CD4-positive, alpha-beta T cell treated with Interleukin-15 for 1 hour (primary cell): ENCODE data around the gene PKNOX2.

Source experiments
- DNase-seq: peaks from one replicate; pipeline ENCODE4 v3.0.0-alpha.2; 2020

PKNOX2 gene

DNA sequence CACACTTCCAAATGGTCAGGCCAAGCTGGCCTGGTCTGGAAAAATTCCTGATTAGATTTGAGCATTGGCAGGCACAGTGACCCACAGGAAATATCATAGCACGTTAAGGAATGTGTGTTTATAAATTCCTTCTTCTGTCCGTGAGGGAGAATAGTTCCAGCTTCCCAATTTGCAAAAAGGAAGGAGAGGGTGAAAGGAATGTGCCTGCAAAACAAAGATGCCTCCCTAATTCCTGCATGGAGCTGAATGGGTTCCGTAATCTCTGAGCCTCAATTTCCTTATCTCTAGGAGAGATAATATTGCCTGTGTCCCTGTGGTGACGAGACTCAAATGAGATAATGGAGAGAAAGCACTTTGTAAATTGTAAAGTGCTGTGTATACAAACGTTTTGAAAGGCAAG is 226.4 kb downstream of the PKNOX2 start:
- DNase-seq = no peak

DNA sequence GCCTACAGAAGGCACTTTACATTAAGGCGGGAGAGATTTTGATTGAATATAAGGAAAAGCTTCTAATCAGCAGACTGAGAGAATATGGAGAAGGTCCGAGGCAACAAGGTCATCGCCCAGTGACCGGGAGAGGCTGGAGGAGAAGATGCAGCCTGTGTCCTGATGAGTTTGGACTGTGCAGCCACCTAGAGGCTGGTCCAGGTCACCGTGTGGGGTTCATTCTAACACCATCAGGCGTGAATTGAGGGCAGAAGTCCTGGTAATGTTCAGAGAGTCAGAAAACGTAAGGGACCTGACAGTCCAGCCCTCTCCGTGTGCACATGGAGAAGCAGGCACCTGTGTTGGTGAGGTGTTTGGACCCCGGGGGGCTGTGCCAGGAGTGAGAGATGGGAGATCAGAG is 228.8 kb downstream of the PKNOX2 start:
- DNase-seq = no peak

DNA sequence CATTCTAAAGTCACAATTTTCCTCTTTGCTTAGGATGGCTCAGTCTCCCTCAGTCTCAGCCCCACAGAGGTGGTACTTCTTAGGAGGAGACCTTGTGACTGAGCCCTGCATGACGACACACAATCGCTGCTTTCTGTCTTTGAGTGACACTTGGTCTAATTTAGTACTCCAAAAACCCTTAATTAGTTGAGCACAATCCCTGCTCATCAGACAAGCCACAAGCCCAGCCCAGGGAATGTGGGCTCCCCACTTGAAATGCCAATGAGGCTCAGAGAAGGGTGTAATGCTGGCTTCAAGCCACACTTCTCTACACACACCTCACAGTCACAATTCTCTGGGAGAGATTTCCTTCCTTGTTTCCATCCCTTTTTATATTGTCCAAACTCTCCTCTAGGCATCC is 229.7 kb downstream of the PKNOX2 start:
- DNase-seq = no peak

DNA sequence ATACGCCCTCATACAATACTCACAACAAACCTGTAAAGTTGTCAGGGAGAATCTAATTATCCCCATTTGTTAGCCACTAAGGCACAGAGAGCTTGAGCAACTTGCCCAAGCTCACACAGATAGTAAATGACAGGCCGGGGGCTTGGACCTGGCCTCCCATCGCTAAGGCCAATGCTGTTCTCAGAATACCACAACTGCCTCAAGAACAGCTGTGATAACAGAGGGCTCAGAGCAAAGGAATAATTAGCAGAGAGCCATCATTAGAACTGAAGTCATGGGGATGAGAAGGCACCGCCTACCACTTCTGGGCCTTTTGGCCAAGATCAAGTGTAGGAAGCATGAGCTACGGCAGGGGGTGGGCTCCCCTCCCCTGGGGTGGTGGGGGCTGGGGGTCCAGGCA is 232.9 kb downstream of the PKNOX2 start:
- no peak for DNase-seq

GRCh38 chr11:125398475-125398874 is 233.9 kb downstream of the PKNOX2 start:
- no peak for DNase-seq

GRCh38 chr11:125398994-125399640 is 234.6 kb downstream of the PKNOX2 start:
- no peak for DNase-seq

DNA sequence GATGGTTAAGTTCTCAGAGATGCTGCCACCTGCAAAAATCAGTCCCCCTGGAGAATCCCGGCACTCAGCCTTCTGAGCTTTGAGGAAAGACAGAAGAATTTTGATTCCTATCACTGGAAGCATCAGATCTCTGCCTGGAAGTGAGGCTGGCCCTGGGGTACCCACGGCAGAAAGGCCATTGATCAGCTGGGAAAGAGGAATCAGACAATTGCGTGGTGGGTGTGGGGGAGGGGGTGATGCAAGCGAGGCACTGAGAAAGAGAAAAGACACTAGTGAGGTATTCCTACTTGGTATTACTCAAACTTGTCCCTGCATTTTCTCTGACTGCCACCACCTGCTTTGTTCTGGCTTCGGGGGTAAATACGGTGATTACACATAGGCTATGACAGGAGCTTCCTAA is 235.4 kb downstream of the PKNOX2 start:
- DNase-seq = no peak

- no peak for DNase-seq
Measured at GRCh38 chr11:125401235-125401634, 236.7 kb downstream of the PKNOX2 start.

- no peak for DNase-seq
Measured at GRCh38 chr11:125401746-125402145, 237.2 kb downstream of the PKNOX2 start.

- DNase-seq = no peak
Measured at GRCh38 chr11:125402435-125402834, 237.9 kb downstream of the PKNOX2 start.

DNA sequence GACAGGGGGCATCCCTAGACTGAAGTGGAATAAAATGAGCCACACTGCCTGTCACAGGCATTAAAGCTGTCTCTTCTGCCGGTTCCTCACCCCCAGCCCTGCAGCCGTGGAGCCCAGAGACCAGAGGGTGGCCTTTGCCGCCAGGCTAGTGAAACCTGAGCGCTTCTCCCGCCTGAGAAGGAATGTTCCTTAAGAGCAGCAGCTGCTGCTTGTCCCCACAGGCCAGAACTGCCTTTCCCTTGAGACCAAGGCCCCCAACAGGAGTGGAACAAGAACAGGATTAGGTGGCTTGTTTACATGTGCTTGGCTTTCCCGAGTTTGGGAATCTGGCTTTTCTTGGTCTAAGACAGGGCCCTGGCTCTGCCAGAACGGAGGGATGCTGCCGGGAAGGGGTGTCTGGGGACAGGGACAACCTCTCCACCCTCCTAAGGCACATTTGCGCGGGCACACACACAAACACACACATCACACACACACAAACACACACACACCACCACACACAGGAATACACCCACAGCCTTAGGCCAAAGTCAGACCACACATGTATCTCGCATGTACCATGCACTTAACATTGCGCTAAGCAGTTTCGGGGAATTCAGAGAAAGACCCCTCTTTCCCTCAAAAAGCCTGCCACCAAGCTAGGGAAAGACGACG is 239.7 kb downstream of the PKNOX2 start:
- DNase-seq = no peak

GRCh38 chr11:125404811-125405790 is 240.6 kb downstream of the PKNOX2 start:
- peak; percentile 45 for DNase-seq

DNA sequence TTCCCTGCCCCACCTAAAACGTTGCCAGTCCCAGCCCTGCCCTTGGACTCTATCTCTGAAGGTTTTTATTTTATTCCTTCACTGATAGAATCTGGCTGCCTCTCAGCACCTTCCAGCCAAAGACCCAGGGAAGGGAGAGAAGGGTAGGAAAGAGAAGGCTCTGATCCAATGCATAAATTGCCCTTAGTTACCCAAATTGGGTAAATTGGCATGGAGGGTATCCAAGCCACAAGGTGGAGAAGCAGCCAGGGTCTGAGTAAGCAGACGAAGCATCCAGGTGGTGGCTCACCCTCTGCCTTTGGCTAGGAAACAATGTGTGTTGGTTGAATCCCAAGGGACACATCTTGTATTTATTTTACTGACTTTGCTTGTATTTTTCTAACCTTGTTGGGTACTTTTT is 242.5 kb downstream of the PKNOX2 start:
- no peak for DNase-seq

- DNase-seq = no peak
Measured at GRCh38 chr11:125408311-125408711, 243.8 kb downstream of the PKNOX2 start.

- no peak for DNase-seq
Measured at GRCh38 chr11:125410091-125410490, 245.5 kb downstream of the PKNOX2 start.

DNA sequence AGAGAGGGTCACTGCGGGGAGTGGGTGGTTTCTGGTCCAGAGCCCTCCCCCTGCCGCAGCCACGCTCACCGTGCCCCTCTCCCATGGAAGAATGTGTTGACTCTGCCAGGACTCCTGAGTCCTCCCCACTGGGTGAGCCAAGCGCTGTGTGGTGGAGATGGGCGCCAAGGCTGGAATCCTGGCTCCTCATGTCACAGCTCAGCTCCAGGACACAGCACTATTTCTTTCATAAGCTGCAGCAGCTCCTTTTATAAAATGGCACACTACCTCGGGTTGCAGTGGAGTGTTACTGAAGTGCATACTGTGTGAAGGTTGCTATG is 247.6 kb downstream of the PKNOX2 start:
- no peak for DNase-seq

- DNase-seq = no peak
Measured at GRCh38 chr11:125412509-125412908, 248.0 kb downstream of the PKNOX2 start.

DNA sequence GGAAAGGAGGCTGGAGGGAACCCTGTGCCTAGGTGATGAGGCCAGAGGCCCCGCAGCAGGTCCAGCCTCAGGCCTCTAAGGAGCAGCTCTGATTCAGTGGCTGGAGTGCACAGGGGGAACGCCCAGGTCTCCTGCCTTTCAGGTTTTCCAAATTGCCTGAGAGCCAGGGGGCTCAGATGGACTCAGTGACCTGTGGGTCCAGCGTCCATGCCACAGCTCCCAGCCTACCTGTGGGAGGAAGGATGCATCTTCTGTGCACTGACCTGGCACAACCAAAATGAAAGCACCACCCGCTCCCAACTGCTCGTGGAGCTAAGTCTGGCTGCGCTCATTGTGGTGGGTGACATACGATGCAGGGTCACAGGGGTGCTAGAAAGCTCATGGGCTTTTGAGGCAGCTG is 248.7 kb downstream of the PKNOX2 start:
- DNase-seq = no peak

- no peak for DNase-seq
Measured at GRCh38 chr11:125414121-125414520, 249.6 kb downstream of the PKNOX2 start.

DNA sequence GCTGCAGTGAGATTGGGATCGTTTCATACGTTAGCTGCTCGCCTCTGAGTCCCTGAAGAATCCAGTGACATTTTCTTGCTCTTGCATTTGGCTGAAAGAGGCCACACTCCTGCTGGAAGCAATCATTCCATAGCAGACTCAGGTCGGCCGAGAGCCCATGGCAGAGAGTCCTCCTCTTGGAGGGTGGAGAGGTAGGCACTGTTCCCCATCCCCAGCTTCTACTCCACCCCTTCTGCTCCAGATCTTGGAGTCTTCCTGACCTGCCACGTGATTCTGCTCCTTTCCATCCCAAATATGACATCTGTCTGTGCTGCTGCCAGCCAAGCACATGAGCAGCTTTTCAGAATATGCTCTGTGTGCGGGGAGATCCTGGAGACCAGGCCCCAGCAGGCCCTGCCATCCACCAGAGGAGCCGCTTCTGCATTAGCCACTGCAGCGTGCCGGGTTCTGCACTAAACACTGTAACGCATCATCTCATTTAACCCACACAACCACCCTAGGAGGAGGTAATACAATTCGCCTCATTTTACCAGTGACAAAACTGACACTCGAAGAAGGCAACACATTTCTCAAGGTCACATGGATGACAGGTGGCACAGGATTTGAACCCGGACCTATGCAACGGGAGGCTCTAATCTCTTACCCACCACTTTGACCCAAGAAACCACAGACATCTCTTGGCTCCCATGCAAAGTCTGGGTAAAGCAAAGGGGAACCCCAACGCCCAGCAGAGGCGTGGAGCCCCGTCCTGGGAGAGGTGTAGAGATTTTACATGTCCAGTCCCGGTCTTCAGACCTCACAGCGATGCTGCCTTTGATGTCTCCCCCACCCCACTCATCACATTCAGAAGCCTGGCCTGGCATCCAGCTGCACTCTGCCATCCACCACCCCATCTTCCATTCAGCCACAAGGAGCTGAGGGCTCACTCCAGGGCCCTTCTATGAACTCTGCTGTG is 252.7 kb downstream of the PKNOX2 start:
- no peak for DNase-seq

GRCh38 chr11:125418396-125418795 is 253.8 kb downstream of the PKNOX2 start:
- DNase-seq = no peak

DNA sequence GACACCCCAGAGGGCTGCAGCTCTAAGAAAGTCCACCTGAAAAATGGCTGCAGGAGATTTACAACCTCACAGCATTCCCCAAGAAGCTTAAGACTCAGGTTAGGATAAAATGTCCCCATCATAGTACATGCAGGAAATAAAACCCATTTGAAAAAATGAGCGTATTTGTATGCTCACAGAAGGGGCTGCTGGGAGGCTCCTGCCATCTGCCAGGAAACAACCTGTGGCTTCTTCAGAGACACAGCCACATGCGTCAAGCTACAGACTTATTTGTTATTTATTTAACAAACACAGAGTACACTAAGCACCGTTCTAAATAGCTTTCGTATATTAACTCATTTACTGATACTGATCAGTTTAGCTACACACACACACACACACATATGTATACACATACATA is 258.1 kb downstream of the PKNOX2 start:
- no peak for DNase-seq
